SK-N-SH (cell line): ENCODE results near the gene LIX1. TPM values are rescaled to one million over a fixed set of nuclear protein-coding genes. Genes with fewer than 3 reads are reported as not detected.

ENCODE experiments used
- CTCF ChIA-PET: fragments of 300-600, 350-600 bp; formaldehyde crosslinking; extraction: SDS; loops from one replicate; lab custom pipeline; 2021; lab: Yijun Ruan, JAX
- POLR2A ChIA-PET: fragments of 350-600 bp; sonication (Branson Sonifier 250); formaldehyde crosslinking; extraction: SDS; loops from one replicate; lab custom pipeline; 2020; ENCODE audit warnings: antibody characterized with exemption, inconsistent platforms; lab: Yijun Ruan, JAX
- DNase-seq: peaks from one replicate; pipeline ENCODE4 v3.0.0; 2012
- H2AFZ ChIP-seq: fragments of 200-600 bp; sonication (generic); 2 replicates; pipeline ENCODE4 v1.8.1; 2016; ENCODE audit warnings: antibody characterized with exemption, mild to moderate bottlenecking, low read depth
- H3F3A ChIP-seq: fragments of 200-600 bp; sonication (generic); replicated peaks from 2 replicates; pipeline ENCODE3; 2016; ENCODE audit warnings: antibody characterized with exemption, mild to moderate bottlenecking; ENCODE audit not compliant: insufficient read depth
- H3K27ac ChIP-seq, 2 experiments: fragments of 200-500 bp in 1 of 2; fragments of 200-600 bp in 1 of 2; sonication (Bioruptor generic) in 1 of 2; sonication (generic), shearing (Covaris generic) in 1 of 2; 2 replicates each; pipeline versions ENCODE4 v1.5.1 to v1.6.1; 2014 to 2016; ENCODE audit warnings: low read depth in 2 of 2, inconsistent platforms in 1 of 2, low read length in 1 of 2, mild to moderate bottlenecking in 1 of 2, mixed read lengths in 1 of 2
- H3K27me3 ChIP-seq: fragments of 200-600 bp; sonication (generic), shearing (Covaris generic); 2 replicates; pipeline ENCODE4 v1.6.1; 2016; ENCODE audit warnings: mixed run types; ENCODE audit not compliant: insufficient read depth
- H3K36me3 ChIP-seq, 2 experiments: fragments of 200-500 bp in 1 of 2; fragments of 200-600 bp in 1 of 2; sonication (Bioruptor generic) in 1 of 2; sonication (generic) in 1 of 2; replicated peaks in 1 of 2; 2 replicates each; pipeline versions ENCODE3 to v1.5.1; 2014 to 2016; ENCODE audit warnings: low read length in 1 of 2, mild to moderate bottlenecking in 1 of 2; ENCODE audit not compliant: insufficient read depth in 2 of 2, control insufficient read depth in 1 of 2
- H3K4me1 ChIP-seq, 2 experiments: fragments of 200-500 bp in 1 of 2; fragments of 200-600 bp in 1 of 2; sonication (Bioruptor generic) in 1 of 2; sonication (generic), shearing (Covaris generic) in 1 of 2; 2 replicates each; pipeline versions ENCODE4 v1.5.1 to v1.6.1; 2014 to 2016; ENCODE audit warnings: low read depth in 1 of 2, low read length in 1 of 2, mixed run types in 1 of 2; ENCODE audit not compliant: insufficient read depth in 2 of 2, control insufficient read depth in 1 of 2
- H3K4me2 ChIP-seq: fragments of 200-600 bp; sonication (generic), shearing (Covaris generic); 2 replicates; pipeline ENCODE4 v1.6.1; 2017; ENCODE audit warnings: mixed run types
- H3K4me3 ChIP-seq, 2 experiments: fragments of 200-500 bp in 1 of 2; fragments of 200-600 bp in 1 of 2; sonication (Bioruptor generic) in 1 of 2; sonication (generic), shearing (Covaris generic) in 1 of 2; 2 replicates each; pipeline versions ENCODE4 v1.5.1 to v1.8.1; 2014 to 2016; ENCODE audit warnings: low read depth in 2 of 2, inconsistent platforms in 1 of 2, low read length in 1 of 2, mild to moderate bottlenecking in 1 of 2, mixed read lengths in 1 of 2, moderate library complexity in 1 of 2
- H3K79me2 ChIP-seq: fragments of 200-600 bp; sonication (generic); 2 replicates; pipeline ENCODE4 v1.8.1; 2017; ENCODE audit warnings: mild to moderate bottlenecking; ENCODE audit not compliant: insufficient read depth
- H3K9ac ChIP-seq: fragments of 200-600 bp; sonication (generic); 2 replicates; pipeline ENCODE4 v1.6.1; 2017; ENCODE audit warnings: mixed run types
- H3K9me2 ChIP-seq: fragments of 200-600 bp; sonication (generic); 2 replicates; pipeline ENCODE4 v1.6.1; 2017; ENCODE audit warnings: mixed run types
- H3K9me3 ChIP-seq: fragments of 200-600 bp; sonication (generic); 2 replicates; pipeline ENCODE4 v1.6.1; 2017; ENCODE audit warnings: mixed run types, mild to moderate bottlenecking, moderate library complexity
- H4K20me1 ChIP-seq: fragments of 200-600 bp; sonication (generic); 2 replicates; pipeline ENCODE4 v1.6.1; 2017; ENCODE audit warnings: mild to moderate bottlenecking, mixed run types; ENCODE audit not compliant: insufficient read depth
- EP300 ChIP-seq, 2 experiments: IDR thresholded peaks; 2 replicates each; pipeline versions ENCODE4 v1.4.0 to v1.6.1; 2012; ENCODE audit warnings: borderline replicate concordance in 1 of 2, low read depth in 1 of 2, low read length in 1 of 2
- FOSL2 ChIP-seq: IDR thresholded peaks from 2 replicates; pipeline ENCODE4 v1.4.0; 2012; ENCODE audit warnings: low read depth, mild to moderate bottlenecking, moderate library complexity, borderline replicate concordance
- FOXM1 ChIP-seq: IDR thresholded peaks from 2 replicates; pipeline ENCODE4 v1.4.0; 2012; ENCODE audit warnings: low read depth, mild to moderate bottlenecking
- IRF3 ChIP-seq: fragments of 150-350 bp; IDR thresholded peaks from 2 replicates; pipeline ENCODE4 v1.6.1; 2016; ENCODE audit warnings: mild to moderate bottlenecking, low read depth, low read length
- RAD21 ChIP-seq: IDR thresholded peaks from 2 replicates; pipeline ENCODE4 v1.6.1; 2012; ENCODE audit warnings: mild to moderate bottlenecking, low read length
- RFX5 ChIP-seq: IDR thresholded peaks from 2 replicates; pipeline ENCODE4 v1.6.1; 2012; ENCODE audit warnings: mild to moderate bottlenecking, improper control_type of control experiment, low read length
- RXRA ChIP-seq: IDR thresholded peaks from 2 replicates; pipeline ENCODE4 v1.4.0; 2012; ENCODE audit warnings: low read depth, mild to moderate bottlenecking, borderline replicate concordance
- TCF12 ChIP-seq: IDR thresholded peaks from 2 replicates; pipeline ENCODE4 v1.4.0; 2012
- YY1 ChIP-seq: IDR thresholded peaks from 2 replicates; pipeline ENCODE4 v1.4.0; 2012; ENCODE audit warnings: low read depth, mild to moderate bottlenecking
- ZBTB33 ChIP-seq: IDR thresholded peaks from 2 replicates; pipeline ENCODE4 v1.4.0; 2012; ENCODE audit warnings: low read depth, borderline replicate concordance
- WGBS: methylation state at CpG from one replicate; pipeline ENCODE4 v1.1.6; 2017; ENCODE audit warnings: low lambda C conversion rate; 5-methylcytosine and 5-hydroxymethylcytosine counted together
- polyA plus RNA-seq, 3 experiments: library from polyadenylated mRNA; depleted of rRNA; stranded (reverse); fragments of >200 nt; gene quantifications; 2 replicates each; pipeline ENCODE4 v1.2.3, GENCODE V29; 2012
- TF ChIP-seq, protein P1 (sequence below): IDR thresholded peaks from 2 replicates; pipeline ENCODE4 v1.4.0; 2012; ENCODE audit warnings: low read depth
- TF ChIP-seq, protein P2 (sequence below): fragments of 150-350 bp; IDR thresholded peaks from 2 replicates; pipeline ENCODE4 v1.6.1; 2017; ENCODE audit warnings: antibody characterized with exemption, low read length, low read depth, borderline replicate concordance
- TF ChIP-seq, protein P3 (sequence below): IDR thresholded peaks from 2 replicates; pipeline ENCODE4; 2012
- TF ChIP-seq, protein P4 (sequence below): IDR thresholded peaks from 2 replicates; pipeline ENCODE4 v1.6.1; 2012; ENCODE audit warnings: mild to moderate bottlenecking, low read depth, low read length, moderate library complexity

The LIX1 gene
- polyA plus RNA-seq, 1 of the 3 experiments (the other 2 are of a cell fraction): not detected

GRCh38 chr5:97078958-97079743 lies 63.3 kb downstream of the LIX1 start:
- no peak overlapping the region for H3K4me2 ChIP-seq
- WGBS: 76% methylated on average over 4 of the region's 4 CpGs
- ChIA-PET CTCF (no interaction called here), POLR2A (no interaction called here)
- no peak overlapping the region for H3K27ac ChIP-seq
- H3K4me1 ChIP-seq: no peaks in the 10 kb centered on the region
- no peak overlapping the region for H3K9ac ChIP-seq
- no peaks in the 10 kb centered on the region for H3K9me3 ChIP-seq
- no peaks in the 10 kb centered on the region for H4K20me1 ChIP-seq
- no peak overlapping the region for H2AFZ ChIP-seq
- TF ChIP-seq, protein P1, sequence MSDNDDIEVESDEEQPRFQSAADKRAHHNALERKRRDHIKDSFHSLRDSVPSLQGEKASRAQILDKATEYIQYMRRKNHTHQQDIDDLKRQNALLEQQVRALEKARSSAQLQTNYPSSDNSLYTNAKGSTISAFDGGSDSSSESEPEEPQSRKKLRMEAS: no peak
- no peak for TF ChIP-seq EP300 (IDR thresholded peaks at IDR 0.05; ENCODE audit: borderline replicate concordance in 1 of 2, low read depth in 1 of 2, low read length in 1 of 2)
- TF ChIP-seq, all 33 proteins: peak for 0
- Histone ChIP-seq H3K4me3 (no peak overlapping the region), H3F3A (no peaks in the 10 kb centered on the region), H3K79me2 (no peaks in the 10 kb centered on the region), H3K36me3 (no peaks in the 10 kb centered on the region), H3K9me2 (no peaks in the 10 kb centered on the region), H3K27me3 (no peaks in the 10 kb centered on the region)
- no peak for DNase-seq

DNA sequence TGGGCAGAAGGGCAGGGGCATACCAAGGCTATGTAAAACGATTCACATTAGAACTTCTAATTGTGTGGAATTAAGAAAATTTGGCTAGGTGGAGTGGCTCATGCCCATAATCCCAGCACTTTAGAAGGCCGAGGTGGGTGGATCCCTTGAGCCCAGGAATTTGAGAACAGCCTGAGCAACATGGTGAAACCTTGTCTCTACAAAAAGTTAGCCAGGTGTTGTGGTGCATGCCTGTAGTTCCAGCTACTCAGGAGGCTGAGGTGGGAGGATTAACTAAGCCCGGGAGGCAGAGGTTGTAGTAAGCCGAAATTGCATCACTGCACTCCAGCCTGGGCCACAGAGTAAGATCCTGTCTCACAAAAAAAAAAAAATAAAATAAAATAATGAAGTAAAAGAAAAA lies 65.2 kb downstream of the LIX1 start:
- H3K79me2 ChIP-seq: no peaks in the 10 kb centered on the region
- no peak for DNase-seq
- no peaks in the 10 kb centered on the region for H3K27me3 ChIP-seq
- no peaks in the 10 kb centered on the region for H3K36me3 ChIP-seq
- H3K9me2 ChIP-seq: no peaks in the 10 kb centered on the region
- H3K4me3 ChIP-seq: no peak overlapping the region
- no peak overlapping the region for H3K9ac ChIP-seq
- no peak overlapping the region for H3K27ac ChIP-seq
- no peak overlapping the region for H2AFZ ChIP-seq
- no peak overlapping the region for H3K4me2 ChIP-seq
- no peaks in the 10 kb centered on the region for H3K4me1 ChIP-seq
- ChIA-PET POLR2A (no interaction called here), CTCF (no interaction called here)
- no peaks in the 10 kb centered on the region for H3K9me3 ChIP-seq
- H3F3A ChIP-seq: no peaks in the 10 kb centered on the region
- WGBS: 79% methylated on average over 4 of the region's 4 CpGs
- H4K20me1 ChIP-seq: no peaks in the 10 kb centered on the region
- TF ChIP-seq EP300 (IDR thresholded peaks at IDR 0.05; ENCODE audit: borderline replicate concordance in 1 of 2, low read depth in 1 of 2, low read length in 1 of 2): no peak
- TF ChIP-seq RXRA: no peak
- TF ChIP-seq, protein P1: no peak
- TF ChIP-seq YY1: no peak
- no peak for TF ChIP-seq FOSL2
- TF ChIP-seq, protein P2, sequence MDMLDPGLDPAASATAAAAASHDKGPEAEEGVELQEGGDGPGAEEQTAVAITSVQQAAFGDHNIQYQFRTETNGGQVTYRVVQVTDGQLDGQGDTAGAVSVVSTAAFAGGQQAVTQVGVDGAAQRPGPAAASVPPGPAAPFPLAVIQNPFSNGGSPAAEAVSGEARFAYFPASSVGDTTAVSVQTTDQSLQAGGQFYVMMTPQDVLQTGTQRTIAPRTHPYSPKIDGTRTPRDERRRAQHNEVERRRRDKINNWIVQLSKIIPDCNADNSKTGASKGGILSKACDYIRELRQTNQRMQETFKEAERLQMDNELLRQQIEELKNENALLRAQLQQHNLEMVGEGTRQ: no peak
- TF ChIP-seq IRF3: no peak
- no peak for TF ChIP-seq RFX5
- TF ChIP-seq TCF12: no peak
- no peak for TF ChIP-seq FOXM1
- TF ChIP-seq, protein P3, sequence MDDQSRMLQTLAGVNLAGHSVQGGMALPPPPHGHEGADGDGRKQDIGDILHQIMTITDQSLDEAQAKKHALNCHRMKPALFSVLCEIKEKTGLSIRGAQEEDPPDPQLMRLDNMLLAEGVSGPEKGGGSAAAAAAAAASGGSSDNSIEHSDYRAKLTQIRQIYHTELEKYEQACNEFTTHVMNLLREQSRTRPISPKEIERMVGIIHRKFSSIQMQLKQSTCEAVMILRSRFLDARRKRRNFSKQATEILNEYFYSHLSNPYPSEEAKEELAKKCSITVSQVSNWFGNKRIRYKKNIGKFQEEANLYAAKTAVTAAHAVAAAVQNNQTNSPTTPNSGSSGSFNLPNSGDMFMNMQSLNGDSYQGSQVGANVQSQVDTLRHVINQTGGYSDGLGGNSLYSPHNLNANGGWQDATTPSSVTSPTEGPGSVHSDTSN: no peak
- no peak for TF ChIP-seq RAD21
- TF ChIP-seq, protein P4, sequence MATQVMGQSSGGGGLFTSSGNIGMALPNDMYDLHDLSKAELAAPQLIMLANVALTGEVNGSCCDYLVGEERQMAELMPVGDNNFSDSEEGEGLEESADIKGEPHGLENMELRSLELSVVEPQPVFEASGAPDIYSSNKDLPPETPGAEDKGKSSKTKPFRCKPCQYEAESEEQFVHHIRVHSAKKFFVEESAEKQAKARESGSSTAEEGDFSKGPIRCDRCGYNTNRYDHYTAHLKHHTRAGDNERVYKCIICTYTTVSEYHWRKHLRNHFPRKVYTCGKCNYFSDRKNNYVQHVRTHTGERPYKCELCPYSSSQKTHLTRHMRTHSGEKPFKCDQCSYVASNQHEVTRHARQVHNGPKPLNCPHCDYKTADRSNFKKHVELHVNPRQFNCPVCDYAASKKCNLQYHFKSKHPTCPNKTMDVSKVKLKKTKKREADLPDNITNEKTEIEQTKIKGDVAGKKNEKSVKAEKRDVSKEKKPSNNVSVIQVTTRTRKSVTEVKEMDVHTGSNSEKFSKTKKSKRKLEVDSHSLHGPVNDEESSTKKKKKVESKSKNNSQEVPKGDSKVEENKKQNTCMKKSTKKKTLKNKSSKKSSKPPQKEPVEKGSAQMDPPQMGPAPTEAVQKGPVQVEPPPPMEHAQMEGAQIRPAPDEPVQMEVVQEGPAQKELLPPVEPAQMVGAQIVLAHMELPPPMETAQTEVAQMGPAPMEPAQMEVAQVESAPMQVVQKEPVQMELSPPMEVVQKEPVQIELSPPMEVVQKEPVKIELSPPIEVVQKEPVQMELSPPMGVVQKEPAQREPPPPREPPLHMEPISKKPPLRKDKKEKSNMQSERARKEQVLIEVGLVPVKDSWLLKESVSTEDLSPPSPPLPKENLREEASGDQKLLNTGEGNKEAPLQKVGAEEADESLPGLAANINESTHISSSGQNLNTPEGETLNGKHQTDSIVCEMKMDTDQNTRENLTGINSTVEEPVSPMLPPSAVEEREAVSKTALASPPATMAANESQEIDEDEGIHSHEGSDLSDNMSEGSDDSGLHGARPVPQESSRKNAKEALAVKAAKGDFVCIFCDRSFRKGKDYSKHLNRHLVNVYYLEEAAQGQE: no peak
- no peak for TF ChIP-seq ZBTB33
